DMS153 treated with DMSO at 0.1 percent for 48 hours (cell line): ENCODE data around the gene CRTAC1.
"Not testable (repeated sequence)": the region's sequence is repeated elsewhere in the genome, so short reads cannot be mapped to it uniquely, and the experiment has no call there.

Experiments used
- DNase-seq: peaks from one replicate; lab custom pipeline; 2025; ENCODE audit not compliant: unreplicated experiment; lab: John Stamatoyannopoulos, UW

Gene CRTAC1

DNA sequence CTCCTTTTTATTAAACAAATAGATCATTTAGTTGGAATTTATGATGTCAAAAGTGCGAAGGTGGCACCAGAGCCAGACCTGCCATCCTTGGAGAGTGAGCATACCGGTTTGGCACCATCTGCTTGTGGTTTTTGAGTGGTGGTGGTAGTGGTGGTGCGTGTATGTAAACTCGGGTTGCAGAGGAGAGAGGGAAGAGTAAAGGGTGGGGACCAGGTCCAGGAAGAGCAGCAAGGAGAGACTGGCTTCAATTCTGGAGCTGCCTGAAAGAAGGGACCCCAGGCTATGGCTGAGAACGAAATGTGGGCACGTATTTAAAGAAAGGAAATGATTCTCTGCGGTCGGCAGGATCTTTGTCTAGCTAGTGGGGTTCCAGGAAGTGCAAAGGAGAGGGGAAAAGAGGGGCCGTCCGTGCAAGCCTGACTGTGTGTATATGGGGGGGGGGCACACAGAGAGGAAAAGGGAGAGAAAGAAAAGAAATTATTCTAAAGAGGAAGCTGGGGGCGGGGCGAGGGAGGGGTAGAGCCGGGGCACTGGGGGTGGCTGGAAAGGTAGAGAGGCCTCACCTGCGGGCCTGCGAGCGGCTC, 181.2 kb downstream of the CRTAC1 start:
- peak; percentile 88 for DNase-seq

DNA sequence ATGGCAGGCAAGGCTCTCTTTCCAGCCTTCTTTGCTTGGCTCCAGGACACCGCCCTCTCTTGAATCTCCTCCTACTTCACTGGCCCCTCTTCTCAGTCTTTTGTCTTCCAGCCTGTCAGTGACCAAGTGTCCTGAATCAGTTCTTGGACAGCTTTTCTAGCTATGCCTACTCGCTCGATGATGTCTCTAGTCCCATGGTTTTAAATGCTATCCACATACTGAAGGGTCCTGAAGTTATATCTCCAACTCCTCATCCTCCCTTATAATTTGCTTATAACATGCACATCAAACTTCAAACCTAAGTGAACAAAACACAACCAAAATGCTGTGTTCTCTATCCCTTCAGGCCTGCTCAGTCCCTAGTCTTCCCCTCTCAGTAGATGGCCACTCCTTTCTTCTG, 185.7 kb downstream of the CRTAC1 start:
- DNase-seq: no peak

DNA sequence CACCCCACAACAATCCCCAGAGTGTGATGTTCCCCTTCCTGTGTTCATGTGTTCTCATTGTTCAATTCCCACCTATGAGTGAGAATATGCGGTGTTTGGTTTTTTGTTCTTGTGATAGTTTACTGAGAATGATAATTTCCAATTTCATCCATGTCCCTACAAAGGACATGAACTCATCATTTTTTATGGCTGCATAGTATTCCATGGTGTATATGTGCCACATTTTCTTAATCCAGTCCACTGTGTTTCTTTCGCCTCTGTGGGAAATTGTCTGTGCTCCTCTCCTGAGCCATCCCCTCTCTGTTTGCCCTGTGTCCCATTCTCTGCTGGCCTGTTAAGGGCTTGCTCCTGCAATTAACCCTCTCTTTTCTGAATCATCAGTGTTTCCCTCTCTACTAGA, 186.4 kb downstream of the CRTAC1 start:
- not testable (repeated sequence) for DNase-seq

DNA sequence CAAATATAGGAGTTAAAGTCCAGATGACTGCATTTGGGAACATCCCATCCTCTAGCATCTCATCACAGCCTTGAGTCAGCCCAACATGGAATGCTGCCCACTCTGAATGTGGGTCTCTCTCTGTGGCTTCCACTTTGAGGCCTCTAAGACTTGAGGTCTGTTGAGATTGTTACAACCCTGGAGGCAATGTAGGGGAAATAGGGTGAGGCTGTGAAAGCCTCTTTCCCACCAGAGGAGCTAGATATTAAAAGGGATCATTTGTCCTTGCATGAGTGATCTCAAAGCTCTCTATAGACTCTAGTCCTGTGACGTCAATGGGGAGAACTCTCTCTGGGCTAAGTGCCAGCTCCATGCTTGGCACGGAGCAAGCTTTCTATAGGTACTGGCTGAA, 187.1 kb downstream of the CRTAC1 start:
- peak; percentile 68 for DNase-seq

DNA sequence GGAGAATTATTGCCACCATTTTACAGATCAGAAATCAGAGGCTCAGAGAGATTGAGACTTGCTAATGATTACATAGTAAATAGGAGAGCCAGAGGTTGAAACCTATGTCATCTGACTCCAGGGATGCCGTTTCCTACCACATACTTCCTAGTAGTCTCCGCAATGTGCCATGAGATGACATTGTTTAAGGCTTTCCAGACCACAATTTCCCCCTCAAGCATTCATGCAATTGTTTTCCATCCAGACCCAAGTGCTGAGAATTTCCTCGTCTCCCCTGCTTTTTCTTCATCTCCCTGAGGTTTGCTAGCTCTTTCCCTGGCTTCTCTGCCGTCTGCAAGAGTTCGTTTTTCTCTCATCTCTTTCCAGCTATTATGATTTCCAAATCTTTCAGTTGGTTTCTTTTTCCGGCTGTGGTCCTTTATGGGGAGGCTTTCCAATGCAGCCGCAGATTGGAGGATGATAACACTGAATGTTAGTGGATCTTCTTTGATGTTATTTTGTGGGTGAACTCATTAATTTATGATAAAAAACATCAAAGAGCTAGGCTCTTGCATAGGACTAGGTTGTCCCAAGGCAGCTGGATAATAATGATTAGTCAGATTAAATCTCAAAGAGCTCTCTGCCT, 187.7 kb downstream of the CRTAC1 start:
- DNase-seq: peak; percentile 43

DNA sequence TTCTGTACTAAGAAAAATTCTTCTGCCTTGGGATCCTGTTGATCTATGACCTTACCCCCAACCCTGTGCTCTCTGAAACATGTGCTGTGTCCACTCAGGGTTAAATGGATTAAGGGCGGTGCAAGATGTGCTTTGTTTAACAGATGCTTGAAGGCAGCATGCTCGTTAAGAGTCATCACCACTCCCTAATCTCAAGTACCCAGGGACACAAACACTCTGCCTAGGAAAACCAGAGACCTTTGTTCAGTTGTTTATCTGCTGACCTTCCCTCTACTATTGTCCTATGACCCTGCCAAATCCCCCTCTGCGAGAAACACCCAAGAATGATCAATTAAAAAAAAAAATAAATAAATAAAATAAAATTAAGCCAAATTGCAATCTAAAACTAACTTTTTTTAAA, 188.3 kb downstream of the CRTAC1 start:
- not testable (repeated sequence) for DNase-seq

DNA sequence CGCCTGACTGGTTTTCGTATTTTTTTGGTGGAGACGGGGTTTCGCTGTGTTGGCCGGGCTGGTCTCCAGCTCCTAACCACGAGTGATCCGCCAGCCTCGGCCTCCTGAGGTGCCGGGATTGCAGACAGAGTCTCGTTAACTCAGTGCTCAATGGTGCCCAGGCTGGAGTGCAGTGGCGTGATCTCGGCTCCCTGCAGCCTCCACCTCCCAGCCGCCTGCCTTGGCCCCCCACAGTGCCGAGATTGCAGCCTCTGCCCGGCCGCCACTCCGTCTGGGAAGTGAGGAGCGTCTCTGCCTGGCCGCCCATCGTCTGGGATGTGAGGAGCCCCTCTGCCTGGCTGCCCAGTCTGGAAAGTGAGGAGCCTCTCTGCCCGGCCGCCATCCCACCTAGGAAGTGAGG, 189.3 kb downstream of the CRTAC1 start:
- not testable (repeated sequence) for DNase-seq

DNA sequence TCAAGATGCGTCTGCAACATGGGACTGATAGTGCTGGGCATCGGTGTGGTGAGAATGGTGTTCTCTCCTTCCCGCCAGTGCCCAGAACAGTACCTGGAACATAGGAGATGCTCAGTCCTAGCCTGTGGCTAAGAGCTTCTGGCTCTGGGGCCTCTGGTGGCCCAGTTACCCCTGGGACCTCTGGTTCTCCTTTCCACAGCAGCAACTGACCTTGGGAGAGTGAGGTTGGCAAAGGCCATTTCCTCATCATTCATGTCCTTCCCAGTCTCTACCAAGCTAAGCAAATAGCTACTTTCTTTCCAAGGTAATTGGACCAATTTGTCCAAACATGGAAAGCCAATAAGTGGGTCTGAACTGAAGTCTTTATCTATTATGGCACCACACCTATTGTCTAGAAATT, 192.3 kb downstream of the CRTAC1 start:
- no peak for DNase-seq

DNA sequence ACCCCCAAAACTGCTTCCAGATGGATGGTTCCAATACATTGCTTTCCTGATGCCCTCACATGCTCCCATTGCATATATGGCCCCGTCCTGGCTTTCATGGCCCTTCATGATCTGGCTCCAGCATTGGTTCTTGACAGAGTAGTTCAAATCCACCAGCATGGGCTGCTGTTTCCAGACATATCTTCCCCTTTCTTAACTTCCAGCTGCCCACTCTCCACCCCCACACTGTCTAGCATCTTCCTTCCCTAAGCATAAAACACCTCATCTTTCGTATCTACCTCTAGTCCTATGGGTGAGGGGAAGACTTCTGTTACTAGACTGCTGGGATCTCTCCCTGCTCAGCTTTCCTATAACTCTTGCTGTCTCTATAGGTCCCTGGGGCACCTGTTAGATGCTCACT, 194.0 kb downstream of the CRTAC1 start:
- DNase-seq: no peak

DNA sequence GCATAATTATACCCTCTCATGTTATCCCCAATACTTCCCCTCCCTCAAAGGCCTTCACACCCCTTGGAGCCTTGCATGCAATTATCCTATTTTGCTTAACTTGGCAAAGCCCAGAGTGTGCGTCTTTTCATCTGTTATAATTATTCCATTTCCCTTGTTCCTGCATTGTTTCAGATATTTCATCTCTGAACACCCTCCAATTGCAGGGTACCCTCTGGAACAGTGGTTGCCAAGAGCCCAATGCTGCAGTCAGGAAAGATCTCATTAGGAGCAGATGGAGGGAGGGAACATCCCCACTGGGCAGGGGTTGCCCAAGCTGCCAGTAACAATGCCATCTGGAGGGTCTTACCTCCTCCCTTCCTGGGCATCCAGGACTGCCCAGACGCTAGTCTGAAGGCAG, 199.2 kb downstream of the CRTAC1 start:
- DNase-seq: no peak

DNA sequence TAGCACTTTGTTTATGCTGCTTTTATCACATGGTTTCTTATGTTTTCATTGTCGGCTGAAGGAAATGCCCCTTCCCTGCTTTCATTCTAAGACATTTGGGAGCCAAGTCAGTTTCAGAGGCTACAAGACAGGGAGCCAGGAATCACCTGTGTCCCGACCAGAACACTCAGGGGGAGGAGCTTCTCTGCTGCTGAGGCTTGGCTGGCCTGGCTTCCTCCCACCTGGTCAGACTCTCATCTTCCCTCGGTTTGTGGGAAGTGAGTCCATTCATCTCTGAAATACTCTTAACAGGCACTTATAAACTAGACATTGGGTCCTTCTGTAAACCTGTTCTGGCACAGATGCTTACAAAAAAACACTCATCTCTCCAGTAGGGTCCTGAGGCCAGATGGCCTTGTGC, 200.4 kb downstream of the CRTAC1 start:
- DNase-seq: peak; percentile 68

DNA sequence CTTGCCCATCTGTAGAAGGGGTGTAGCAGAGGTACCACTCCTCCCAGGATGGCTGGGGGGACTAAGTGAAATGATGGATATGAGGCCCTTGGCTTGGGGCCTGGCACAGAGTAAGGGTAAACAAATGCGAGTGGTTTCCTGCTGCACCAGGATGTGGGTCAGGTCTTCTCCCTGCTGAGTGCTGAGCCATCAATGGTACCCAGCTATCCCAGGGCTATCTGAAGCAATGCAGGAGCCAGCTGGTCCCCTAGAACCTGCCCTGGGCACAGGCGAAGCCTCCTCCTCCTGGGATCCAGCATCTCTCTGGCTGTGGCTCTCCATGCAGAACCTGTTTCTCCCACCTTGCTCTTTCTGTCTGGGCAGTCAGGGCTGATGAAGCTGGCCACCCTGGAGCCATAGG, 201.7 kb downstream of the CRTAC1 start:
- no peak for DNase-seq

DNA sequence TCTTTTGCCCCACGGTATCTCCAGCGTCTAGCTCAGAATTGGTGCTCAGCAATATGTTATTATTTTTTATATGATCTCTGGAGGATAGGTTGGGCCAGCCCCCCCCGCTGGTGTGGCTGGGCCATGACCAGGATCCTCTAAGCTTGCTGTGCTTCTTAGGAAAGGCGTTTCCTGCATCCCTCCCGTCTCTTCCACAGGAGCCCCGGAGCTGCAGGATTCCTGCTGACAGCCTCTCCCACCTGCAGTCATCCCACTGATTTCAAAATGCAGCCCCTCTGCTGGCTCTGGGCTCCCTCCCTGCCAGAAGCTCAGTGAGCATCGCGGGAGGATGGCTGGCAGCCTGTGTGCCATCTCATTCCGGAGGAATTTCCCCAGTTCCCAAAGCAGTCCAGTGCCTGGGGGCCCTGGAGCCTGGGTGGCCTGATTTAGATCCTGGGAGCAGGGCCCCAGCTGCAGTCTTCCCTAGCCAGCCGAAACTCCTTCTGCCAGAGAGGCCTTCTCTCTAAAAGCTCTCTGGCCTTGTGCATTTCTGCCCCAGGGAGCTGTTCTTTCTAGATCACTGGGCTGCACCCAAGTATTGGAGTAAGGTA, 202.6 kb downstream of the CRTAC1 start:
- DNase-seq: no peak

DNA sequence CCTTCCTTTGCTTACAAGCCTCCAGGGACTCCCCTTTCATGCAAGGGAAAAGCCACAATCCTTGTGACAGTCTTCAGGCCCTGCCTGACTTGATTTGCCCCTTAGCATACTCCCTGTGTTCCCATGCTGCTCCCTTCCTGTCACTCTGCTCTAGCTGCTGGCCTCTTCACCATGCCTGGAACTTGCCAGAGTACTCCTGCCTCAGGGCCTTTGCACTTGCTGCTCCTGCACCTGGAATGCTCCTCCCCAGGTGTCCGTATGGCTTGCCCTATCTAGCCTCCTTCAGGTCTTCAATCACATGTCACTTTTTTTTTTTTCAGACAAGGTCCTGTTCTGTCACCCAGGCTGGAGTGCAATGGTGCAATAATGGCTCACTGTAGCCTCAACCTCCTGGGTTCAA, 203.5 kb downstream of the CRTAC1 start:
- DNase-seq: no peak

DNA sequence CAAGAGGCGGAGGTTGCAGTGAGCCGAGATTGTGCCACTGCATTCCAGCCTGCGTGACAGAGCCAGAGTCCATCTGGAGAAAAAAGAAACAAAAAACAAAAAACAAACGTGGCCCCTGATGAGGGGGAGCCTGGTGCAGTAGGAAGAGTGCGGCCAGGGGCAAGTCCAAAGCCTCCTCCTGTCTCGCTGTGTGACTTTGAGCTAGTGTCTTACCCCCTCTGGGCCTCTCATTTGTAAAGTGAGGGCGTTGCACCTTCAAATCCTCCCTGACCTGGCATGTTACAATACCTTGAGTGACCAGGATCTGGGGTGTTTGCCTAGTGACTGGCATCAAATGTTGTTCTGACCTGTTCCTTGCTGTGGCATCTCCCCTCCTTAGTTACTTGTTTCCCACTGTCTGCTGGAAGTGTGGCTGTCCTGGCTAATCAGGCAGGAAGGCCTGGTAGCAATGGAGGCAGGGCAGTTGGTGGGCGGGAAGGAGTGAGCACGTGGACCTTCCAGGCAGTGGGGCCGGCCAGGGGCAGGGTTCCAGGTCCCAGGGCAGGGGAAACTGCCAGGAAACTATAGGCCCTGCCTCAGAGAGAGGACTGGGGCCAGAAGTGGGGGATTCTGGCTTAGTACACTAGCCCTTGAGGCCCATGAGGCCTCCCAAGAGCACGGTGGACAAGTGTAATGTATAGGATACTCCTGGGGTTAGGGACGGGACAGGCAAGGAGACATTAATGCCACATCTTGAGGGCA, 205.2 kb downstream of the CRTAC1 start:
- no peak for DNase-seq

DNA sequence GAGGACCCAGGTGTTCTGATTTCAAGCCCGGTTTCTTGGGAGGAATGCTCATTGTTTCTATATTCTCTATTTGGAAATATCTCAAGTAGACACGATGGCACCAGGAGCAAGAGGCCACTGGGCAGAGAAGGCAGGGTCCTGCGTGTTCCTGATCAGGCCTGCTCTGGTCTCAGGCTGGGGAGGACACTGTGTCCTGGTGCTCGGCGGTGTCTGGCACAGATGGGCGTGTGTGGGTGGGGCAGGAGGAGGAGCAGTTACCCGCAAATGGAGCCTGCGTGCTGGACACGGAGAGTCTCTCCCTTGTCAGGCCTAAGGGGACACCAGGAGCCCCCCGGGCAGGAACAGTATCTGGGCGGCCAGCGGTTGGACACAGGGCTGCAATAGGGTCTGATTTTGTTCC, 206.7 kb downstream of the CRTAC1 start:
- DNase-seq: no peak

DNA sequence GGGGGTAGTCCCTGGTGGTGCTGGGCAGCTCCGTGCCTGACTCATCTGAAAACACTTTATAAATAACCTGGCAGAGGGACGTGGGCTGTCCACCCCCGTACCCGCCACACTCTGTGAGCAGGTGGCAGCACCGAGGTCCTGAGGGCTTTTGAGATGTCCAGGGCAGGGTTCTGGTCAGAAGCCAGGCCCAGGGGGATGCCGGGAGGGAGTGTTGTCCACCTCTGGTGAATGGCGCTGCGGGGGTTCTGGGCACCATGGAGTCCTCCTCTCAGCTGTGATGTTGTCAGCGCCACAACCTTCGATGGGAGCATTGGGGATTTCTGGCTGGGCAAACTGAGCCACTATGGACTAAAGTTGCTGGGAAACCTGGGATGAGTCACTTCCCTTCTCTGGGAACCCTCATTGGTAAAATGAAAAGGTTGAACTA, 208.1 kb downstream of the CRTAC1 start:
- DNase-seq: no peak

DNA sequence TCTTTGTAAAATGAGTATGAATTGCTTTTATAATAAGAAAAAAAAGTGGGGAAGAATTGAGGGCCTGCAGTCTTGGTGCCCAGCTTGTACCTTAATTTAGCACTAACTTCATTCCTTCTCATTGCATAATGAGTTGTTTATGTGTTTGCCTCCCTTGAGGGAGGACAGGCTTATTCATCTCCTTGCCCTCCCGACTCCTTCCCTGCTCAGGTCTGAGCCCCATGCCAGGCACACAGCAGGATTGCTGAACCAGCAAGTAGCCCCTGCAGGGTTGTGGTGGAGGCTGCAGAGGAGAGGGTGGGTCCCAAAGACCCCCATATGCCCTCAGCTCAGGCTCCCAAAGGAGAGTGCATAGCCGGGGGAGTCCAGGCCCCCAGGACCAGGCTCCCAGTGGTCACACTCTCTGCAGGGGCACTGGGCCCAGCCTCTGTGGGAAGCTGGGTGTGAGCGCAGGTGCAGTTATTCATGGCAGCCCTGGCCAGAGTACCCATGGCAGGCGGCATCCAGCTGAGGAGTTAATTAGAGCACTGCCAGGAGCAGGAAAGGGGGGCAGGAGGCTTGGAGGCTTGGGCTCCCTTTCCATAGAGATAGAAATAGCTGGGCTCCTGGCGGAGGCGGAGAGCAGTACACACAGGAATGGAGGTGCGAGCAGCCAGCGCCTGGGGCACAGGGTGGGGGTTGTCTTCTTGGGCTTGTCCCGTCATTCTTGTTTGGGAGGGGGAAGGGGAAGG, 208.9 kb downstream of the CRTAC1 start:
- peak; percentile 27 for DNase-seq

DNA sequence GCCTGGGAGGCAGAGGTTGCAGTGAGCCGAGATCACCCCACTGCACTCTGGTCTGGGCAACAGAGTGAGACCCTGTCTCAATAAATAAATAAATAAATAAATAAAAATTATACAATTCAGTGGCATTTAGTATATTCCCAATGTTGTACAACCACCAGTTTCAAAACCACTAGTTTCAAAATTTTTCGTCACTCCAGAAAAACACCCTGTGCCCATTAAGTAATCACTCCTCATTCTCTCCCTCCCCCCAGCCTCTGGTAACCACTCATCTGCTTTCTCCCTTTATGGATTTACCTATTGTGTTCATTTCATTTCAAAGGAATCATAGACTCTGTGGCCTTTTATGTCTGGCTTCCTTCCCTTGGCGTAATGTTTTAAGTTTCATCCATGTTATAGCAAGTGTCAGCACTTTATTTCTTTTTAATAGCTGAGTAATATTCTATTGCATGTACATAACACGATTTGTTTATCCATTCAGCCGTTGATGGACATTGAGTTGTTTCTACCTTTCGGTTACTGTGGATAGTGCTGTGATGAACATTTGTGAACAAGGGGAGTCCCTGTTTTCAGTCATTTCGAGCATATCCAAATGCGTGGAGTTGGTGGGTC, 210.2 kb downstream of the CRTAC1 start:
- no peak for DNase-seq

DNA sequence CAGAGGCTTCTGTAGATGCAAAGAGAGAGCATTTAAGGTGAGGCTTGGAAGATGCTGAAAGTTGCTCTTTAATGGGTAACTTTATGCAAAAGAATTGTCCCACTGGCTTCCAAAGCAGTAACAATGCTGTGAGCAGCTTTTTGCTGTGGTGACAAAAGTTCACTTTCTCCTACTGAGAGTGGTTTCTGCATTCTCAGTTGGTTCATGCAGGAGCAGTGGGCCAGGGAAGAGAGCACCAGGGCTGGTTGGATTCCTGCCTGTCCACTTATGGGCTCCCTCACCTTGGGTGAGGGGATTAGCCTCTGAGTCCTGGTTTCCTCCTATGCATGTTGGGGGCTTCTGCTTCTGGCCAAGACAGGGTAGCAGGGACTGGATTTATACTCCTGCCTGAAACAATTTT, 211.8 kb downstream of the CRTAC1 start:
- DNase-seq: no peak

DNA sequence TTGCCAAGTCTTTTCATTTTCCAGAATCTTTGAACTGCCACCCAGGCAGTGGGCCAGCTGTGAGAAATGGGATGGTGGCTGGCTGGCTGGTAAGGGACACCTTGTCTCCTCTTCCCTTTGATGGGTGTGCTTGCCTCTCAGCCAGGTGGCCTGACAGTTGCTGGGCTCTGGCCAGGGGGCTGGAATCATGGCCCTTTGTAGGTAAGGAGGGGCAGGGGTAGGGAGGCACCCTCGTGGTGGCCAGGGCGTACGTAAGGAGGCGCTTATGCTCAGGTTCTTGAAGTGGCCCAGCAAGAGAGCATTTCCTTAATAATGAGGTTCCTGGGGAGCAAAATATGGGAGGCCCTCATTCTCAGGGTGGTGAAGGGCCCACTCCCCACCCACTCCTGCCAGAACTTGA, 213.8 kb downstream of the CRTAC1 start:
- no peak for DNase-seq
